HG02970 (cell line): ENCODE measurements around the gene GRB2.
"Not testable (repeated sequence)": the region's sequence is repeated elsewhere in the genome, so short reads cannot be mapped to it uniquely, and the experiment has no call there.

Experiments used
- ATAC-seq: cut with Tn5 transposase; IDR thresholded peaks from one replicate; pipeline ENCODE4 v1.9.1; 2021; ENCODE audit warnings: mild to moderate bottlenecking, moderate library complexity, moderate number of reproducible peaks; ENCODE audit not compliant: unreplicated experiment, low FRiP score

GRB2 gene

DNA sequence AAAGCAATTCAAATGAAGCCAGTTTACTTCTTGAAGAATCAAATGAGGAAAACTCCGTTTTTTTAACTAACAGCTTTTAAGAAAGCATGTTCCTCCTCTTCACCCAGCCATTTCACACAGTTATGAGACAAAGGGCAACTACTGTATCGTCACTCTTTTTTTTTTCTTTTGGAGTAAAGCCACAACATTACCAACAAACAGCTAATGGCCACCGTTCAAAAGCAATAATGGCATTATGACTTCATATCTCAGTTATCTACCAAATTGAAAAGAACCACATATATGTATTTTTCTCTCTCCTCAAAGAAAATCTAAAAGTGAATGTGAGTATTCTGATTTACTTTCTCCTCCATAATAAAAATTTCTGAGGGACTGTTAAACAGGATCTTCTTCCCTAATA, 14.5 kb downstream of the GRB2 start:
- ATAC-seq: no peak

DNA sequence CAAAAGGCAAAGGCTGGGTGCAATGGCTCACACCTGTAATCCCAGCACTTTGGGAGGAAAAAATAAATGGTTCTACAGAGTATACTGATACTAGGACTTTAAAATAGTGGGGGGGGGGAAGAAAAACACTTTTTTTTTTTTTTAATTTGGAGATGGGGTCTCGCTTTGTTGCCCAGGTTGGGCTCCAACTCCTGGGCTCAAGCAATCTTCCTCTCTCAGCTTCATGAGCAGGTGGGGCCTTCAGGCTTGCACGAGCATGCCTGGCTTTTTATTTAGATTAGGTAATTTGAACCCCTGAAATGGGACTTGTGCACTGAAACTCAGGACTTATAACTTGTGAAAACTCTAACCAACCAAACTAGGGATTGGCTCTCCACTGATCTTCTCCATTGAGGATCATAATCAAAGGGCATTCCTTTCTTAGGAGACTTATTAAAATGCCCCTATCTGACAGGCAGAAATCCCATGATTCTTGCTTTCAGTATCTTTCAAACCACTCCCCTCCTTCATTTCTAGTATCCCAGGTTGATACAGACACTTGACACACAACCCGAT, 16.9 kb downstream of the GRB2 start:
- ATAC-seq: no peak

DNA sequence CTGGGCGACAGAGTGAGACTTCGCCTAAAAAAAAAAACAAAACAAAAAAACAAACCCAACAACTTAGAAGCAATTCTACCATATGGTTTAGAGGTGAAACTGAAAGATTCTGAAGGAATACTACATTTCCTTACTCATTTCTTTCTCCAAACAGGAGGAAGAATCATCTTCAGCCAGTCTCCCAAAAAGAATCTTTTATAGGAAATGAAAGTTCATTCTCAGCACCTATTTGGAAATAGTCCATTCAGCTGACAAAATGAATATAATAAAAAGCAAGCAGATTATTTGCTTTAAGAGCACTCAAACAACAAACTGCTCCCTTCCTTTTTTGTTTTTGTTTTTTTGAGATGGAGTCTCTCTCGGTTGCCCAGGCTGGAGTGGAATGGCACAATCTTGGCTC, 17.7 kb downstream of the GRB2 start:
- no peak for ATAC-seq

DNA sequence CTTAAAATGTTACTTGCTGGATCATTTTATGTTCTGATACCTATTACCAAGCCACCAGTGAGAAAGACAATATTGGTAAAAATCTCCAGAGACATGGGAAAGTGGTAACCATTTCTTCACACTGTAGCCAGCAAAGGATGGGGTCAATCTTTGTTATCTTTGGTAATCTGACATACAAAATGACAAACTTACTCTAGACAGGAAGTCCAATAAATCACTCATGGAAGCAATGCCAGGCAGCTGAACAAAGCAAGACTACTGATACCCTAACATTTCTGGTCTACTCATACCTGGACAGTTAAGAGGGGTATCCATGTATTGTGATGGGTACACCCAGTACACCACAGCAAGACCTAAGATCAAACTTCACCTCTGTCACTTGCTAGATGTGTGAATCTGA, 19.0 kb downstream of the GRB2 start:
- ATAC-seq: no peak

DNA sequence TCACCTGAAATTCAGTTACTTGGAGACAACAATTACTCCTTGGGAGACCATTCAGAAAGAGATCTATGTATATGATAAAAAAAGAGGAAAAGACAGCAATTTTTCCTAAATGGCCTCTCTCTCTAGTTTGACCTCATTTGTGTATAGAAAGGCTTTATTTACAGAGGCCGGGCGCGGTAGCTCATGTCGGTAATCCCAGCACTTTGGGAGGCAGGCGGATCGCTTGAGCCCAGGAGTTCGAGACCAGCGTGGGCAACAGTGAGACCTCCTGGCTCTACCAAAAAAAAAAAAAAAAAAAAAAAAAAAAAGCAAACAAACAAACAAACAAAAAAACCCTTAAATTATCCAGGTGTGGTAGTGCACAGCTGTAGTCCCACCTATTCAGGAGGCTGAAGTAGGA, 20.7 kb downstream of the GRB2 start:
- ATAC-seq: no peak

DNA sequence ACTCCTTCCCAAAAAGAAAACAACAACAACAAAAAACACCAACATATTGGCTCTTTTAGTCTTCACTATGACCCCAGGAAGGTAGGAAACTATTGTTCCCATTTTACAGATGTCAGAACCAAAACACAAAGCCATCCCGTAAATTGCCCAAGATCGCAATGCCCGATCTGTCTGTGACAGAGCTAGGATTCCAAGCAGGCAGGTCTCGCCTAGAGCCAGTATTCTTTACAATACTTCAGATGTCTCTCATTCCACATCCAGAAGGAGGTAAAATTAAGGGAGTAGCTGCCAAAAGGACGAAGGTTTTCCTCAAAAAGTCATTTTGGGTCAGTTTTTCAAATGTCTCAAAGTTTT, 21.7 kb downstream of the GRB2 start:
- ATAC-seq: no peak

DNA sequence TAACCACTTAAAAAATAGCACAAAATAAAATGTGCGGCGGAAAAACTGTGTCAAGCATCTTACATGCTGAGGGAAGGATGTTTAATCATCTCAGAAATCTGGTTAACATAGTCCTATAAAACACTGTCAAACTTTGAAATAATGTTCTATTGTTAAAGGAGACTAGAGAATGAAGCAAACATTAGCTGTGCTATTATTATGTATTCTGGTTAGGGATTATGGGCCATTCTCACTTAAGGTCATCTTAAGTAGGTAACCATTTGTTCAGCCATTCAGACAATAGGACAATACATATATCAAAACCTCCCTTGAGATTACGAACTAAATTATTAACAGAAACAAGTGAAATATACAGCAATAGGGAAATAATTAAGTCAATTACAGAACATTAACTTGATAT, 24.7 kb downstream of the GRB2 start:
- no peak for ATAC-seq

DNA sequence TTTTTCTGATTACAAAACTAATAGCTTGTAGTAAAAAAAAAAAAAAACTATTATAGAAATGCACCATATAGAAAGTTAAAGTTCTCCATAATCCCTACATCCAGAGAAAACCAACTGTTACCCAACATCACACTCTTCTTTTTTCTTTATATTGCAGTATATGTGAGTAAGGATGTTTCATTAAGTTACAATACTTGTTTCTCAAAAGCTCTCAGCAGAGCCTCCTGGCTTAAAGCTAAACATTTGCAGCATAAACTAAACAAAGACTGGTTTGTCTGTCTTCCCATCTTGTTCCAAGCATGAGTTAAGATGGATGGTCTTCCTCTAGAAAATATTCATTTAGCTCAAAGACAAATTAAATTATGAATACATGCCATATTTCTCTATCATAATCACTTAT, 25.2 kb downstream of the GRB2 start:
- ATAC-seq: no peak

DNA sequence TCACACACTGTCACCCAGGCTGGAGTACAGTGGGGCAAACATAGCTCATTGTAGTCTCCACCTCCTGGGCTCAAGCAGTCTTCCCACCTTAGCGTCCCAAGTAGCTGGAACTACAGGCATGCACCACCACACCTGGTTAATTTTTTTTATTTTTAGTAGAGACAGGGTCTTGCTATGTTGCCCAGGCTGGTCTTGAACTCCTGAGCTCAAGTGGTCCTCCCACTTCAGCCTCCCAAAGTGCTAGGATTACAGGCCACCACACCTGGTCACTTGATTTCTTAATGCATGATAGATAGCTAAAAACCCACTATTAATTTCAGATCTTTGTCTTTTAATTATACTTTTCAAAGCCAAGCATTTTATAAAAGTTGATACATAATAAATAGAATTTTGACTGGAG, 26.1 kb downstream of the GRB2 start:
- ATAC-seq: not testable (repeated sequence)

DNA sequence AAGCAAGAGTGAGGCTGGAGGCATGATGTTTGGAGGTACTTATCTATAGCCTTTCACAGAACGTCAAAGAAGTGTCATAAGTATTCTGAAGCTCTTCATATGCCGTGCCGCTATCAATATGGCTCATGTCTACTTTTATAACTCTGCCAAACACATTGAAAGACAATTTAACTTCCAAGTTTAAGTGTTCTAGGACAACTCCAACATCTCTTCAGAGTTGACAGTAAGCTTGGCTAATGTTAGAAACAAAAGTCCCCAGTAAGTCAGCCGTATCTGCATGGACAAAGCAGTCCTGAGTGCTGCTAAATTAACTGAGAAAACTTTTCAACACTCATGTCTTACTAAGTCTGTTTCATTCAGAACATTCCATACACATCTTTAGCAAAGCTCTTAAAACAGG, 32.2 kb downstream of the GRB2 start:
- no peak for ATAC-seq

DNA sequence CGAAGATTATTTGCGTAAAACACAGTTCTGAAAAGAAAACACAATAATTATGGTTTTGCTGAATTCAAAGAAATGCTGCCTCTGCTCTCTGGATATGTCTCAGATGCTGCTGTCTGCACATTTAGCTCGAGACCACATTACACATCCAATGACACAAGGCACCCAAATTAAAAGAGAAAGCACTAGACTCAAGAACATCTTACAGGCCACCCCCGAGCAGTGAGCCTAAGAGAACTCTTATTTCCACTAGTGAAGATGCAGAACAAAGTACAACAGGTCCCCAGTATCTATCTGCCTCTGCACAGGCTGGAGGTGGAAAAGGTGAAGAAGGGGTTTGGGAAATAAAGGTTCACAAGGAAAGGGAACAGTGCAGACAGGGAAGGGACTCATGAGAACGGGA, 33.5 kb downstream of the GRB2 start:
- ATAC-seq: no peak

DNA sequence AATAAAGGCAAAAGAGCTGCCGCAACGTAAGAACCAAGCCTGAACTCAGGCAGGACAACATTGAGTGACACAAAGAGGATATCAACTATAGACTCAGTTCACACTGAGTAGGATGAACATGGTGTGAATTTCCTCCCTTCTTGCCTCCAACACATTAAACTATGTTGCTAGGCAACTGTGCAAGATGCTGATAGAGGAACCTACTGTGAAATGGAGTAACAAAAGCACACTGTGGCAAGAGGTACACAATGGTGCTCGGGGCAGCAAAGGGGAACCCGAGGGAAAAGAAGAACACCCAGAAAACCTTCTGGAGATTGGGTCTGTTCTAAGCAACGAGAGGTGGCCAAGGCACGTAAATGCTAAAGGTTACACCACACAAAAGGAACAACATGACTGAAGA, 34.1 kb downstream of the GRB2 start:
- no peak for ATAC-seq

DNA sequence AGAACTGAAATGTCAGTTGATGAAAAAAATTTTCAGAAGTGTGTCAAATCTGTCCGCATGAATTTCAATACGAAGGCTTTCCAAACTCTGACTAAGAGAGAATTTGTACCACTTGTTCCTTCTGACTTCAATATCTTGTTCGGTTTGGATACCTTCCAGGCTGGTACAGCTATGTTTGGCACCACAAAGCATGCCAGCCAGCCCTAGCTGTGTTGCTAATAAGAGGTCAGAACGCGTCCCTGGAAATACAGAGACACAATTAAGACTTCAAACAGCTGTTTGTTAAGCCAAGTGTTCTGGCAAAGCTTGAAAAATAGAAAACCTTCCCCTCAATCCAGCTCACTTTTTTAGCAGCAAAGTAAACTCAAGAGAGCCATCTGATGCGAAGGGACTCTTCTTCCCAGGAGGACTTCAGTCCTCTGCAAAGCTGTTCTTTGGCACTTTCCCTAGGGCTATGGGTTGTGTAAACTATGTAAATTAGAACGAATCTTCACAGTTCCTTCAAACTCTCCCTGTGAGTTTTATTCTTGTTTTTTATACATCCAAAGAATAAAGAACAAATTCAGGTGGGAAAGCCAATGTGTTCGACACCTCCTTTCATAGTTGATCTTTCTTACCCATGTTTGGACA, 35.1 kb downstream of the GRB2 start:
- ATAC-seq: no peak

DNA sequence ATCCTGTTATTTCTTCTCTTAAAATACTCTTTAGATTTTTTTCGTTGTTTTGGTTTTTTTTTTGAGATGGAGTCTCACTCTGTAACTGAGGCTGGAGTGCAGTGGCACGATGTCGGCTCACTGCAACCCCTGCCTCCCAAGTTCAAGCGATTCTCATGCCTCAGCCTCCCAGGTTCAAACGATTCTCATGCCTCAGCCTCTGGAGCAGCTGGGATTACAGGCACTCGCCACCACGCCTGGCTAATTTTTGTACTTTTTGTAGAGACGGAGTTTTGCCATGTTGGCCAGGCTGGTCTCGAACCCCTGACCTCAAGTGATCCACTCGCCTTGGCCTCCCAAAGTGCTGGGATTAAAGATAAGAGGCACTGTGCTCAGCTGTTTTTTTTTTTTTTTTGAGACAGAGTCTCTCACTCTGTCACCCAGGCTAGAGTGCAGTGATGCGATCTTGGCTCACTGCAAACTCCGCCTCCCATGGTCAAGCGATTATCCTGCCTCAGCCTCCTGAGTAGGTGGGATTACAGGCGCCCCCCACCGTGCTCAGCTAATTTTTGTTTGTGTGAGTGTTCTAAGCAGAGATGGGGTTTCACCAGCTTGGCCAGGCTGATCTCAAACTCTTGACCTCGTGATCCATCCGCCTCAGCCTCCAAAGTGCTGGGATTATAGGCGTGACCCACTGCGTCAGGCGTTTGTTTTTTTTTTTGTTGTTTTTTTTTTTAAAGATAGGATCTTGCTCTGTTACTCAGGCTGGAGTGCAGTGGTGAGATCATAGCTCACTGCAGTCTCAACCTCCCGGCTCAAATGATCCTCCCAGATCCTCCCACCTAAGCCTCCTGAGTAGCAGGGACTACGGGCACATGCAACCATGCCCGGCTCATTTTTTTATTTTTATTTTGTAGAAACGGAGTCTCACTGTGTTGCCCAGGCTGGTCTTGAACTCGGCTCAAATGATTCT, 37.4 kb downstream of the GRB2 start:
- not testable (repeated sequence) for ATAC-seq

DNA sequence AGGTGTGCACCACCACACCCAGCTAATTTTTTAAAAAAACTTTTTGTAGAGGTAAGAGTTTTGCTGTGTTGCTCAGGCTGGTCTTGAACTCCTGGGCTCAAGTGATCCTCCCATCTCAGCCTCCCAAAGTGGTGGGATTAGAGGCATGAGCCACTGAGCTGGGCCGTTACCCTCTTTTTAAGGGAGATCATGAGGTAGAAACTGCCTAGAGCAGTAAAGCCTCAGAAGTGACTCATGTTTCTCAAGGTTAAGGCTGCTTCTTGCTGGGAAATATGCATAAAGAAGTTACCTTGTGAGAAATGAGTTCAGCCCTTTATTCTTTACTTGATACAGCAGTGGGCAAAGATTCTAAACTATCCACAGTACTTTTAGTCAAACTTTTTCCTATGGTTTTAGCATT, 38.2 kb downstream of the GRB2 start:
- ATAC-seq: no peak

DNA sequence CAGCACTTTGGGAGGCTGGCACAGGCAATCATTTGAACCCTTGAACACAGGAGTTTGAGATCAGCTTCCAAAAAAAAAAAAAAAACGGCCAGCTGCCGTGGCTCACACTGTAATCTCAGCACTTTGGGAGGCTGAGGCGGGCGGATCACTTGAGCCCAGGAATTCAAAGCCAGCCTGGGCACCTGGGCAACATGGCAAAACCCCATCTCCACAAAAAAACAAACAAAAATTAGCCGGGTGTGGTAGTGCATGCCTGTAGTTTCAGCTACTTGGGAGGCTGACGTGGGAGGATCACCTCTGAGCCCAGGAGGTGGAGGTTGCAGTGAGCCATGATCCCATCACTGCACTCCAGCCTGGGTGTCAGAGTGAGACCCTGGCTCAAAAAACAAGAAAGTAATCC, 39.0 kb downstream of the GRB2 start:
- no peak for ATAC-seq

DNA sequence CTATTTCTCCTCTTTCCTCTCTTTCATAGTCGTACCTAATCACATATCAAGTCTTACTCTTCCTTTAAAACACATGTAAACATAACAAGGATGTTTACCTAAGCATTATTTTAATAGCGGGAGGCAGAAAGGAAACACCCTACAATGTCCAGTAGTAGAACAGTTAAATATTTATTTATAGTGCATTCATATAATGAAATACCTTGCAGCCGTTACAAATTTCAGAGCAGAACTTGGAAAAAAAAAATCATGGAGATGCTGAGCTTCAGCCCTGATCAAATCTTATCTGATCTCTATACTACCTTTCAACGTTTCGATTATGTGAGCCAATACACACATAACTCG, 39.6 kb downstream of the GRB2 start:
- no peak for ATAC-seq

DNA sequence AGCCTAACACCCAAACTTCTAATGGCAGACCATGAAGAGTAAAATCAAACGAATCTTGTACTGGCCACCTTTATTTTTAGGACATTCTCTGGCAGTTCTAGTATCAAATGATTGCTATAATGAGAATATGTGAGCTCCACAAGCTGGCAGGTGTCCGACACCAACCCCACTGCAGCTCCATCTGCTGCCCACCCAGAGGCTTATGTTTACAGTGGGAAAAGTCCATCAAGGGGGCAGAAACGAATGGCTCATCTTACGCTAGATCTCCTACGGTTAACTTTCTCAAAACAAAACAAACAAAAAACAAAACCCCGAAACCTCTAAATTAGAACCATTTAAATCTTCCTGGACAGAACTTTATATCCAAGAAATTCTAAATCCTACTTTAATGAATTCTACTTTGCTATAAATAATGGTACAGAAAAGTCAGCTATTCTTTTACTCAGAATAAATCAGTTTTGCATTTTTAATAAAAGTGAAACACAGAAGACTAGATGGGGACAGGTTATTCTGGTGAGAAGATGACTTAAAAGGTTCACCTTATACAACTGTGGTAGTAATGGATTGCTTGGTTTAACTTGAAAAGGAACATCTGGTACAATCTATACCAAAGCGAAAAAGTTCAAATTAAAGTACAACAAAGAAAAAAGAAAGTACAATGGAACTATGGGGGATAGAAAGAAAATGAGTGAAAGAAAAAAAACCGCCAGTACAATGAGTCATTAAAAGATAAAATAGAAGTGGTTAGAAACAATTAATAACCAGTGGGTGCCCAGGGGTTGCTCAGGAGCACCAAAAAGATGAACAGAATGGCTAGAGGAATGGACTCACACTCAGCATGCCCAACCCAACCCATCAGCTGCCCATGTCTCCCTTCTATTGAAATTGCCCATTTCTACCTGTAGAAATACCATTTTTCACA, 40.2 kb downstream of the GRB2 start:
- ATAC-seq: no peak

DNA sequence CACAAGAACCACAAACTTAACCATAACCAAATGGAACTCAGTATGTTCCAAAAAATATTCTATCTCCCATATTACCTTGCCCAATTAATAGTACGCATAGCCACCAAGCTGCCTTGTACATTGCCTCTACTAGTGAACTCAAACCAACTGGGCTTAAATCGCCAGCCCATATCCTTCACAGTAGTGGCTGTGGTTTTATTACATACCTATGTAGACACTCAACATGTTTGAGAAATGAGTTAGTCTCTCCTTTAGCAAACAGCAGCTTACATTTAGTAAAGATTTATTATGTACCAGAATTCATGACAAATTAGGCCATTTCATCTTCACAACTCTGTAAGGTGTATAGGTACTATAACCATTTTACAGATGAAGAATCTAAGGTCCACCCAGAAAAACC, 41.4 kb downstream of the GRB2 start:
- no peak for ATAC-seq

DNA sequence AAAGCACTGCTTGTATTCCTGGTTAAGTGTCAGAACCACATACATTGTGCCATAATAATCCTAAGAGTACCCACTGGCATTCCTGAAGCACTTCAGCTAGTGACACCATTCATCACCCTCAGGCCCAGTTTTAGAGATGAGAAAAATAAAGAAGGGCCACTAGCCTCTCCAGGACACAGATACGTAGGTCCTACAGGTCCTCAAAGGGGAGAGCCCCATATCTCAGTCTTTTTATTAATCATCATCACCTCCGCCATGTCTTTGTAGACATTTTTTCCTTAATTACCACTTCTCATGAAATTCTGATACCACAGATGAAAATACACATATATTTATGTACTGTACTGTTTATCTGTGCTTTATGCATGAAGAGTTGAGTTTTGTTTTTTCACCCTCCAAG, 43.5 kb downstream of the GRB2 start:
- ATAC-seq: no peak

DNA sequence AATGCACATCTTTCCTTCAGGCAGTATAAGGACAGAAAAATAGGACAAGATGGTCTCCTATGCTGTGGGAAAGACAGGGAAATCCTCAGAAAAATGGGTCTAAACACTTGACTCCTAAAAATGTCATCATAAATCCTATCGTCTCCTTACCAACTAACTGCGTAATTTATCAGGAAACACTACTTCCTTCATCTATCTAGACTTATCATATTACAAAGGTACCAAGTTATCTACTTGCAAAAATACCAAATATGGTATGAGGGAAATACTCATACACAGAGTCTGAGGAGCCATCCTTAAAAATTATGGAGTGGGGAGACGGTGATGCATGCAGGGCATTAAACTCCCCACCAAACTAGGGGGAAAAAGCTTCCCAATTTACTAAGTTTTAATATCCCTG, 44.1 kb downstream of the GRB2 start:
- ATAC-seq: no peak
